Measurements from ENCODE around the gene SNX27.

Gene SNX27

DNA sequence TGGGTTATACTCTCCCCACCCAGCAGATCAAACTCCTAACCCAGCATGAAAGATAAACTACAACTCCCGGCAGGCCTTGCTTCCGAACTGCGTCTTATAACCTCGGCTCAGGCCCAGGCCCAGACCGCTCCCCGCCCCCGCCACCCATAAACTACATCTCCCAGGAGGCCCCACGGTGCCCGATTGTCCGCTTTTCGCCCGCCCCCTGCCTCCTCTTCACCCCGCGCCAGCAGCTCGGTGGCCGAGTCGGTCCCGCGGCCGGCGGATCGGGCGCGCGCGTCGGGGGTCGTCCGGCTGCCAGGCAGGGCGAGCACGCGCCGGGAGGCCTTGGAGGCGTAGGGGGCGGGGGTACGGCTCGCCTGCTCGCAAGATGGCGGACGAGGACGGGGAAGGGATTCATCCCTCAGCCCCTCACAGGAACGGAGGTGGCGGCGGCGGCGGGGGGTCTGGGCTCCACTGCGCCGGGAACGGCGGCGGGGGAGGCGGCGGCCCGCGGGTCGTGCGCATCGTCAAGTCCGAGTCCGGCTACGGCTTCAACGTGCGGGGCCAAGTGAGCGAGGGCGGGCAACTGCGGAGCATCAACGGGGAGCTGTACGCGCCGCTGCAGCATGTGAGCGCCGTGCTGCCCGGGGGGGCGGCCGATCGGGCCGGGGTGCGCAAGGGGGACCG, at the start of gene SNX27:
Gene SNX27, plus strand, starts transcription at position 219 of the 669 bp plus-strand sequence. Its CDS starts 152 bp downstream, at position 371.
- TF ChIP-seq TARDBP (IDR thresholded peaks at IDR 0.05): no peak
- POLR2A ChIA-PET: interaction anchor here (0.6 to 1.6 kb wide), 10 partner anchors 8 to 86 kb away, joined by 3 to 6 read pairs (median 3); partner anchors contain the start of gene TUFT1
- CTCF ChIA-PET: interaction anchor here (2.0 kb wide), 1 partner anchor 18 kb away, joined by 8 read pairs; no protein-coding TSS in a partner anchor
- DNase-seq (ENCODE audit: extremely low spot score): peak; percentile 97

- POLR2A ChIA-PET: interaction anchor here (3.2 kb wide), 1 partner anchor 23 kb away, joined by 13 read pairs; the partner anchor contains the start of gene TUFT1
- CTCF ChIA-PET: interaction anchor here (0.6 kb wide), 2 partner anchors 14 to 32 kb away, joined by 3 read pairs; no protein-coding TSS in a partner anchor
Measured at GRCh38 chr1:151562661-151563060, 49.2 kb upstream of the SNX27 start.

DNA sequence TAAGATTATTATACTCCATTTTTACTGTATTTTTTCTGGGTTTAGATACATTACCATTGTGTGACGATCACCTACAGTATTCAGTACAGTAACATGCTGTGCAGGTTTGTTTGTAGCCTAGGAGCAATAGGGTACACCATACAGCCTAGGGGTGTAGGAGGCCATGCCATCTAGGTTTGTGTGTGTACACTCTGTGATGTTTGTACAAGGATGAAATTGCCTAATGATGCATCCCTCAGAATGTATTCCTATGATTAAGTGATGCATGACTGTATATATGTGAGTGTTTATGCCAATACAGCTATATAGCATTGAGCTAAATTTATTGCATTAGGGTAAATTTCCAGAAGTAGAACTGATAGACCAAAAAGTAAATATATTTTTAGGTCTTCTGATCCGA, 48.5 kb upstream of the SNX27 start:
- DNase-seq (ENCODE audit: extremely low spot score): no peak
- TF ChIP-seq SP1 (IDR thresholded peaks at IDR 0.05): no peak
- no peak for TF ChIP-seq BHLHE40 (IDR thresholded peaks at IDR 0.05; ENCODE audit: borderline replicate concordance)
- TF ChIP-seq SUZ12 (IDR thresholded peaks at IDR 0.05): no peak
- no peak for TF ChIP-seq PKNOX1 (IDR thresholded peaks at IDR 0.05)
- no peak for TF ChIP-seq TARDBP (IDR thresholded peaks at IDR 0.05)
- no peak for TF ChIP-seq LEF1 (IDR thresholded peaks at IDR 0.05; ENCODE audit: borderline replicate concordance)
- no peak for TF ChIP-seq FOXA1 (IDR thresholded peaks at IDR 0.05)
- TF ChIP-seq NFRKB (IDR thresholded peaks at IDR 0.05): no peak
- TF ChIP-seq CTBP1 (IDR thresholded peaks at IDR 0.05; ENCODE audit: borderline replicate concordance): no peak
- TF ChIP-seq L3MBTL2 (conservative IDR thresholded peaks at IDR 0.05): no peak
- TF ChIP-seq FOXK2 (IDR thresholded peaks at IDR 0.05): no peak
- ChIA-PET CTCF (no interaction called here), POLR2A (interaction anchor here (3.2 kb wide), 1 partner anchor 23 kb away, joined by 13 read pairs; the partner anchor contains the start of gene TUFT1)

More at GRCh38 chr1:151562661-151563060, 49.2 kb upstream of the SNX27 start:
- TF ChIP-seq SP1 (IDR thresholded peaks at IDR 0.05) (no peak), ELF4 (IDR thresholded peaks at IDR 0.05) (no peak), SUZ12 (IDR thresholded peaks at IDR 0.05) (no peak), FOXA1 (IDR thresholded peaks at IDR 0.05) (no peak), ARNT (IDR thresholded peaks at IDR 0.05) (no peak), ZNF384 (IDR thresholded peaks at IDR 0.05) (no peak), L3MBTL2 (conservative IDR thresholded peaks at IDR 0.05) (no peak), LEF1 (IDR thresholded peaks at IDR 0.05; ENCODE audit: borderline replicate concordance) (no peak), PKNOX1 (IDR thresholded peaks at IDR 0.05) (no peak), HDGF (IDR thresholded peaks at IDR 0.05; ENCODE audit: borderline replicate concordance) (no peak), NFRKB (IDR thresholded peaks at IDR 0.05) (no peak), TARDBP (IDR thresholded peaks at IDR 0.05) (no peak)
- DNase-seq (ENCODE audit: extremely low spot score): no peak

- no peak for TF ChIP-seq LEF1 (IDR thresholded peaks at IDR 0.05; ENCODE audit: borderline replicate concordance)
- no peak for TF ChIP-seq FOXA1 (IDR thresholded peaks at IDR 0.05)
- TF ChIP-seq HDGF (IDR thresholded peaks at IDR 0.05; ENCODE audit: borderline replicate concordance): no peak
- TF ChIP-seq BHLHE40 (IDR thresholded peaks at IDR 0.05; ENCODE audit: borderline replicate concordance): no peak
- TF ChIP-seq ELF4 (IDR thresholded peaks at IDR 0.05): no peak
- no peak for TF ChIP-seq PKNOX1 (IDR thresholded peaks at IDR 0.05)
- TF ChIP-seq TARDBP (IDR thresholded peaks at IDR 0.05): no peak
- no peak for TF ChIP-seq FOXM1 (IDR thresholded peaks at IDR 0.05; ENCODE audit: borderline replicate concordance)
- TF ChIP-seq NFRKB (IDR thresholded peaks at IDR 0.05): no peak
- no peak for TF ChIP-seq ARNT (IDR thresholded peaks at IDR 0.05)
- TF ChIP-seq ZNF384 (IDR thresholded peaks at IDR 0.05): no peak
- no peak for TF ChIP-seq SP1 (IDR thresholded peaks at IDR 0.05)
- no peak for TF ChIP-seq L3MBTL2 (conservative IDR thresholded peaks at IDR 0.05)
- no peak for TF ChIP-seq FOXK2 (IDR thresholded peaks at IDR 0.05)
- no peak for TF ChIP-seq CTBP1 (IDR thresholded peaks at IDR 0.05; ENCODE audit: borderline replicate concordance)
- TF ChIP-seq SUZ12 (IDR thresholded peaks at IDR 0.05): no peak
- CTCF ChIA-PET: no interaction called here
- POLR2A ChIA-PET: no interaction called here
- DNase-seq (ENCODE audit: extremely low spot score): no peak
Measured at GRCh38 chr1:151565502-151566189, 46.2 kb upstream of the SNX27 start.

- POLR2A ChIA-PET: no interaction called here
- CTCF ChIA-PET: interaction anchor here (0.6 kb wide), 1 partner anchor 466 kb away, joined by 3 read pairs; no protein-coding TSS in a partner anchor
- no peak for DNase-seq (ENCODE audit: extremely low spot score)
- TF ChIP-seq L3MBTL2 (conservative IDR thresholded peaks at IDR 0.05) (no peak), NFRKB (IDR thresholded peaks at IDR 0.05) (no peak), SP1 (IDR thresholded peaks at IDR 0.05) (no peak), TARDBP (IDR thresholded peaks at IDR 0.05) (no peak), FOXA1 (IDR thresholded peaks at IDR 0.05) (no peak), ZNF384 (IDR thresholded peaks at IDR 0.05) (no peak), ARNT (IDR thresholded peaks at IDR 0.05) (no peak), BHLHE40 (IDR thresholded peaks at IDR 0.05; ENCODE audit: borderline replicate concordance) (no peak), LEF1 (IDR thresholded peaks at IDR 0.05; ENCODE audit: borderline replicate concordance) (no peak), CTBP1 (IDR thresholded peaks at IDR 0.05; ENCODE audit: borderline replicate concordance) (no peak)
Measured at GRCh38 chr1:151568626-151569088, 43.2 kb upstream of the SNX27 start.

DNA sequence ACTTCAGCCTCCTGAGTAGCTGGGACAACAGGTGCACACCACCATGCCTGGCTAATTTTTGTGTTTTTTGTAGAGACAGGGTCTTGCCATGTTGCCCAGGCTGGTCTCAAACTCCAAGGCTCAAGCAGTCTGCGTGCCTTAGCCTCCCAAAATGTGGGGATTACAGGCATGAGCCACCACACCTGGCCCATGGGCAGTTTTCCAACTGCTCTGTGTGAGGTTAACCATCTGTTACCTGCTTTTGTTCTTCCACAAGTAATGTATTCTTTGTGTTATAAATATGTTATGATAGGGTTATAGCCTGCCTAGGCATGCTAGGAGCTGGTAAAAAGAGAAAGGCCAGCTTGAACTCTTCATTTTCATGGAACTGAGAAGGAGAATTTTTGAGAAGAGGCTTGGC, 41.0 kb upstream of the SNX27 start:
- no peak for DNase-seq (ENCODE audit: extremely low spot score)
- CTCF ChIA-PET: no interaction called here
- TF ChIP-seq ZNF384 (IDR thresholded peaks at IDR 0.05): no peak
- TF ChIP-seq TARDBP (IDR thresholded peaks at IDR 0.05): no peak
- no peak for TF ChIP-seq SP1 (IDR thresholded peaks at IDR 0.05)
- POLR2A ChIA-PET: no interaction called here
